WTC11 (cell line): Measurements from ENCODE around the gene TRAPPC3.

ENCODE experiments used
- ATF6 ChIP-seq: sonication (generic); formaldehyde crosslinking; IDR thresholded peaks from 2 replicates; pipeline ENCODE4 v1.8.1; 2023; ENCODE audit warnings: mild to moderate bottlenecking, missing genetic modification reagents
- CTCF ChIP-seq: fragments of 200-600 bp; IDR thresholded peaks from 2 replicates; pipeline ENCODE4 v1.8.0; 2022; ENCODE audit warnings: antibody characterized with exemption
- NFYB ChIP-seq: sonication (generic); formaldehyde crosslinking; conservative IDR thresholded peaks from 2 replicates; pipeline ENCODE4 v1.8.0; 2022; ENCODE audit warnings: low read depth, missing genetic modification reagents
- NR3C1 ChIP-seq: sonication (generic); formaldehyde crosslinking; conservative IDR thresholded peaks from 2 replicates; pipeline ENCODE4 v1.8.1; 2023; ENCODE audit warnings: low read depth, mild to moderate bottlenecking, missing genetic modification reagents

- TF ChIP-seq ATF6 (CRISPR knock-in tag) (no peak), CTCF (no peak), NFYB (CRISPR knock-in tag) (no peak), NR3C1 (CRISPR knock-in tag) (no peak)
Observed at GRCh38 chr1:36128905-36129206, 20.4 kb downstream of the TRAPPC3 start.
